Endothelial cell (in vitro differentiated cells): Measurements from ENCODE around the gene MISP. TPM values are rescaled to one million over a fixed set of nuclear protein-coding genes. Genes with fewer than 3 reads are reported as not detected.

Source experiments
- DNase-seq: peaks from one replicate; pipeline ENCODE4 v3.0.0; 2021; ENCODE audit warnings: low spot score
- H3K27ac Mint-ChIP-seq: one replicate; pipeline ENCODE4 v1.8.0; 2021; ENCODE audit warnings: mixed read lengths, inconsistent platforms; ENCODE audit not compliant: unreplicated experiment
- H3K27me3 Mint-ChIP-seq: one replicate; pipeline ENCODE4 v1.8.0; 2021; ENCODE audit warnings: mild to moderate bottlenecking, moderate library complexity, mixed read lengths, inconsistent platforms; ENCODE audit not compliant: unreplicated experiment
- H3K36me3 Mint-ChIP-seq: one replicate; pipeline ENCODE4 v1.8.0; 2021; ENCODE audit warnings: mild to moderate bottlenecking, low read depth, mixed read lengths, inconsistent platforms; ENCODE audit not compliant: unreplicated experiment
- H3K4me1 Mint-ChIP-seq: one replicate; pipeline ENCODE4 v1.8.0; 2021; ENCODE audit warnings: mild to moderate bottlenecking, mixed read lengths, inconsistent platforms; ENCODE audit not compliant: unreplicated experiment
- H3K4me3 Mint-ChIP-seq: one replicate; pipeline ENCODE4 v1.8.0; 2021; ENCODE audit warnings: mild to moderate bottlenecking, mixed read lengths, inconsistent platforms; ENCODE audit not compliant: unreplicated experiment
- H3K9me3 Mint-ChIP-seq: one replicate; pipeline ENCODE4 v1.8.0; 2021; ENCODE audit warnings: mixed read lengths, inconsistent platforms; ENCODE audit not compliant: unreplicated experiment
- total RNA-seq: library from RNA; stranded (reverse); fragmentation: NEBNext Ultra II Directional; extraction: Animal tissue kit (Norgen Biotek cat#: 25700); gene quantifications from one replicate; pipeline ENCODE4 v1.2.1, GENCODE V29; 2021; ENCODE audit not compliant: unreplicated experiment
- TF ChIP-seq, protein P1 (sequence below): fragments of 200-600 bp; sonication (generic); IDR thresholded peaks from one replicate; pipeline ENCODE4 v1.5.0; 2021; ENCODE audit warnings: antibody characterized with exemption; ENCODE audit not compliant: unreplicated experiment

The MISP gene
- total RNA-seq, 1 donor from 2014 or later = not detected

DNA sequence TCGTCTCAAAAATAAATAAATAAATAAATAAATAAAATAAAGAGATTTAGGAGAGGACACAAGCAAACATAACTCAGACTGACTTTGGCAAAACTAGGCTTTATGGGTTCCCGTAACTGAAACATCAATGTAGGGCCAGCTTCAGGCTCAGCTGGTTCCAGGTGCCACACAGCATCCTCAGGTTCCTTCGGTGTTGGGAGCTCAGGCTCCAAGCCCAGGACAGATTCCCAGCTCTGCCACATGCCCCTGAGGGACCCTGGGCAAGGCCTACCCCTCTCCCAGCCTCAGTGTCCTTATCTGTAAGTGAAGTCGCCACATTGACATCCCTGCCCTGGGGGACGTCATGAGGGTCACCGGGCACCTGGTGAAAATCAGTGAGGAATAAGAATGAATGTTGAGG lies 18.7 kb downstream of the MISP start:
- no peak overlapping the region for H3K27ac Mint-ChIP-seq
- H3K4me3 Mint-ChIP-seq = no peak overlapping the region
- no peaks in the 10 kb centered on the region for H3K36me3 Mint-ChIP-seq
- H3K27me3 Mint-ChIP-seq = peaks cover 2% of the 10 kb centered on the region
- no peaks in the 10 kb centered on the region for H3K4me1 Mint-ChIP-seq
- no peak for DNase-seq
- TF ChIP-seq, protein P1, sequence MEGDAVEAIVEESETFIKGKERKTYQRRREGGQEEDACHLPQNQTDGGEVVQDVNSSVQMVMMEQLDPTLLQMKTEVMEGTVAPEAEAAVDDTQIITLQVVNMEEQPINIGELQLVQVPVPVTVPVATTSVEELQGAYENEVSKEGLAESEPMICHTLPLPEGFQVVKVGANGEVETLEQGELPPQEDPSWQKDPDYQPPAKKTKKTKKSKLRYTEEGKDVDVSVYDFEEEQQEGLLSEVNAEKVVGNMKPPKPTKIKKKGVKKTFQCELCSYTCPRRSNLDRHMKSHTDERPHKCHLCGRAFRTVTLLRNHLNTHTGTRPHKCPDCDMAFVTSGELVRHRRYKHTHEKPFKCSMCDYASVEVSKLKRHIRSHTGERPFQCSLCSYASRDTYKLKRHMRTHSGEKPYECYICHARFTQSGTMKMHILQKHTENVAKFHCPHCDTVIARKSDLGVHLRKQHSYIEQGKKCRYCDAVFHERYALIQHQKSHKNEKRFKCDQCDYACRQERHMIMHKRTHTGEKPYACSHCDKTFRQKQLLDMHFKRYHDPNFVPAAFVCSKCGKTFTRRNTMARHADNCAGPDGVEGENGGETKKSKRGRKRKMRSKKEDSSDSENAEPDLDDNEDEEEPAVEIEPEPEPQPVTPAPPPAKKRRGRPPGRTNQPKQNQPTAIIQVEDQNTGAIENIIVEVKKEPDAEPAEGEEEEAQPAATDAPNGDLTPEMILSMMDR = no peak
- H3K9me3 Mint-ChIP-seq = no peaks in the 10 kb centered on the region

GRCh38 chr19:771332-771785 lies 20.4 kb downstream of the MISP start:
- peak; percentile 69 for DNase-seq
- no peaks in the 10 kb centered on the region for H3K4me1 Mint-ChIP-seq
- H3K27ac Mint-ChIP-seq = no peak overlapping the region

DNA sequence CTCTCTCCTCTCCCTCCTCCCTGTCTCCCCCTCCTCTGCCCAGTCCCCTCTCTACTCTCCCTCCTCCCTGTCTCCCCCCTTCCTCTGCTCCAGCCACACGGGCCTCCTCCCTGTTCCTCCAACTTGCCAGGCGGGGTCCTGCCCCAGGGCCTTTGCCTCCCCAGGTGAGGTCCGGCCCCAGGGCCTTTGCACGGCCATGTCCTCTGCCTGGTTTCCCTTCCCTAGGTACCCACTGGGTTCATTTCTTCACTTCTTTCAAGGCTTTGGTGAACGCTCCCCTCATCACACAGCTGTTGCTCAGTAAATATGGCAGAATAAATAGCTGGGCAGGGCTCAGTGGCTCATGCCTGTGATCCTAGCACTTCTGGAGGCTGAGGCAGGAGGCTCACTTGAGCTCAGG lies 21.2 kb downstream of the MISP start:
- no peaks in the 10 kb centered on the region for H3K9me3 Mint-ChIP-seq
- peaks cover 6% of the 10 kb centered on the region for H3K27me3 Mint-ChIP-seq
- H3K4me1 Mint-ChIP-seq = no peaks in the 10 kb centered on the region
- H3K36me3 Mint-ChIP-seq = no peaks in the 10 kb centered on the region
- no peak overlapping the region for H3K27ac Mint-ChIP-seq
- DNase-seq = no peak
- TF ChIP-seq, protein P1 = no peak
- H3K4me3 Mint-ChIP-seq = no peak overlapping the region

More at GRCh38 chr19:771332-771785, 20.4 kb downstream of the MISP start:
- Mint-ChIP-seq H3K27me3 (peaks cover 2% of the 10 kb centered on the region), H3K36me3 (no peaks in the 10 kb centered on the region), H3K9me3 (no peaks in the 10 kb centered on the region), H3K4me3 (no peak overlapping the region)
- TF ChIP-seq, protein P1 = peak; percentile 48

DNA sequence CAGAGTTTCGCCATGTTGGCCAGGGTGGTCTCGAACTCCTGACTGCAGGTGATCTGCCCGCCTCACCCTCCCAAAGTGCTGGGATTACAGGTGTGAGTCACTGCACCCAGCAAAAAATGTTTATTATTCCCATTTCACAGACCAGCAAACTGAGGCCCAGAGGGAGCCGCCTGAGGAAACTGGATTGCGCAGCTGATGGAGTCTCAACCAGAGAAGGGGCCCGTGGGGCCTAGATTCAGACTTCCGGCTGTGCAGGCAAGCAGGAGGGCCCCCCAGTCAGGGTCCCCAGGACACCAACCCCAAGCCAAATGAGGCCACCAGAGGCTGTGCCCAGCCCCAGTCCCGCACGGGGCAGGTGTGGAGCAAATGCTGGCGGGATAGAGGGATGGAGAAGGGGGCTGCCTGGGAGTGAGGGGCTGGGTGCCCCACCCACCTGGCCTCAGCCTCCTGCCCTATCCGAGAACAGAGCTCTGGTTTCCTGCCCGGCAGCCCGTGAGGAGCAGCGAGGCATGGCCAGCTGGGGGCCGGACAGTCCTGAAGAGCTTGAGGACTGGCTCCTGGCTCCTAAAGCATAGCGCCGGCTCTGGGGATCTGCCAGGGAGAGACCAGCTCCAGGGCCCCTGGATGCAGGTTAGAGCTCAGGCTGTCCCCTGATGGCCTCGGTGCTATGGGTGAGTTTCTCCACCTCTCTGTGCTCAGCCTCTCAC lies 22.0 kb downstream of the MISP start:
- Mint-ChIP-seq H3K9me3 (no peaks in the 10 kb centered on the region), H3K36me3 (no peaks in the 10 kb centered on the region), H3K4me3 (no peak overlapping the region), H3K27me3 (peaks cover 6% of the 10 kb centered on the region), H3K27ac (no peak overlapping the region), H3K4me1 (no peaks in the 10 kb centered on the region)
- TF ChIP-seq, protein P1 = no peak
- DNase-seq = peak; percentile 35

DNA sequence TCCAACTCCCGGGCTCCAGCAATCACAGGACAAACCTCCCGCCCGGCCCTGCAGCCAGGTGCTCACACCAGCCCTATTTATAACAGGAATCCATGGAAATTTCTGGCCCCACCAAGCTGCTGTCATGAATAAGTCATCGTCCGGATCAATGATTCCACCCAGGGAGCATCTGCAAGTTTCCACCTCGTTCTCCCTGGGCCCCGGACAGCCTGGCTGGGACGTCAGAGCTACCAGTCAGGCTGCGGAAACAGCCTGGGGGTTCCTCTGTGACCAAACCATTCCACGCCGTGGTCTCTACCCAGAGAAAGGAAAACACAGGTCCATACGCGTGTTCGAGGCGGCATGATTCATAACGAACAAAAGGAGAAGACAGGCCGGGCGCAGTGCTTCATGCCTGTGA lies 25.6 kb downstream of the MISP start:
- Mint-ChIP-seq H3K36me3 (no peaks in the 10 kb centered on the region), H3K9me3 (no peaks in the 10 kb centered on the region), H3K27ac (no peak overlapping the region), H3K4me3 (no peak overlapping the region), H3K4me1 (peaks cover 5% of the 10 kb centered on the region), H3K27me3 (peaks cover 8% of the 10 kb centered on the region)
- no peak for DNase-seq
- TF ChIP-seq, protein P1 = no peak
